ENCODE measurements around the gene MRPL10.

The MRPL10 gene

DNA sequence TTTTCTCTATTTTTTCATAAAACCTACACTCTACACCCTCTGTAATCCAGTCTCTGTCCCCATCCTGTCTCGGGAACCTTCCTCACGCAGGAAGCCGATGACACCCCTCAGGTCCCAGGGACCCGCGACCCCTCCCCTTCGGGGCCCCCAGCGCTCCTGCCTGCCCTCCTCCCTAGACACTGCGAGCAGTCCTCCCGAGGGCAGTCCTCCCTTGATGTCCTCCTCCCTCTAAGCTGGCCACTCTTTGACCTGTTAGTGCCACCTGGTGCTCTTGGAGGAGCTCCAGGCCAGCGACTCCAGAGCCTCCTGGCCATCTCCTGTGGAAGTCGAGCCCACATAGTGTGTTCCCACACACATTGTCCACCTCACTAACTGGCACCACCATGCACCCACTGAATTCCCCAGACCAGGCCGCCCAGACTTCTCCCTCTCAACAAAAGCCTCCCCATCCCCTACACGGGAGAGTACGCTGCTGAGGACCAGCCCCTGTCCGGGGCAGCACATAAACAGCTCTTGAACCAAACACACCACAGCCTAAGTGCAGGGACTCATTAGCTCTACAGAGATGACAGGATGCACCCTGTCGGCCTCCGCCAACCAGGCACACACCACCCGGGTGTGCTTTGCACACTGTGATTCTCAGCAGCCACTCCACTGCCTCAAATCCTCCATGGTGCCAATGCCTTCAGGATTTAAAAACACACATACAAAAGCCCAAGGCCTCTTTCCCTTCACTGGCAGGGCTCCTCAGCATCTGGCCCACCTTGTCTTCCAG, 19.0 kb downstream of the MRPL10 start:
- DNase-seq: no peak

DNA sequence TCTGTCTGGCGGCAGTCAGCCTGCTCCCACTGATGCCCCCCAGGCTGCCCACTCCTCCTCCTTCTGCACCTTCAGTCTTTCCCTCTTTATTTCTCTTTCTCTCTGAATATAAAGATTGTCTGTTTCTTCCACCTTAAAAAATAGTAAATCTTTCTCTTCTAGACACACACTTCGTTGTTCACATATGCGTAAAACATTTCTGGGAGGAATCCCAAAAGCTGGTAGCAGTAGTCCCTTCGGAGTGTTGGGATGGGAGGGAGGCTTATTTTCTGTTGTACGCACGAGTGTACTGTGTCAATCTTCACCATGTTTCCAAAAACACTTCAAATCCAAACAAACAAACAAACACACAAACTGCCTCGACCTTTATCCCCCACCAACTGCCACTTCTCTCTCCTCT, 19.6 kb downstream of the MRPL10 start:
- no peak for DNase-seq

DNA sequence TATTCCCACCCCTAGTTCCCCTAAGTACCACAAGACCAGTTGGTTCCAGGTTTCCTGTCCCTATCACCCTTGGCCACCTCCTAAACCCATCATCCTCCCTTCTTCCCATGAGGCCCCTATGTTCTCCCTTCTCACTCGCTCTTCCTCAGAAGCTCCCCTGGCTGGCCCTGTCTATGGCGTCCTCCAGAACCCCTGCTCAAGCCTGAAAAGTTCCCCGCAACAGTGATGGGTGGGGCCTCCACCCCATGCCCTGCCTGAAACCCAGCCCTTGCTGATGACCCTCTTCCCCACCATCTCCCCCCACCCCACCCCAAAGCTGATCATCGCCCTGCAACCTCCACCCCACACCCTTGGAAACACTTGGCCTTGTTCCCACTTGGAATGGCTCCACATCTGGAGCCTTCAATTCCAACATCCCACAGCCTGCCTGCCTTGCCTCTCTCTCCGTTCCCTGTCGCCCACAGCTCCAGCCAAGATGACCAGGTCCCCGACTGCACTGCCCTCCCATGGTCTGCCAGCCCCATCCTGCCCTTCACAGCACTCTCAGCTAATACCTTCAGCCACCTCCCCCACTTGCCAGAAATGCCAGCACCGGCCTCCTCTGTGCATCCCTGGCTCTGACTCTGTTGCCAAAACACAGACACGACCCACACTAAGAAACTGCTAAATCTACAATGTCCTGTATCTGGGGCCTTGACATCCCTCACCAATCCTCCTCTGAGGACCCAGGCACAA, 20.3 kb downstream of the MRPL10 start:
- no peak for DNase-seq

DNA sequence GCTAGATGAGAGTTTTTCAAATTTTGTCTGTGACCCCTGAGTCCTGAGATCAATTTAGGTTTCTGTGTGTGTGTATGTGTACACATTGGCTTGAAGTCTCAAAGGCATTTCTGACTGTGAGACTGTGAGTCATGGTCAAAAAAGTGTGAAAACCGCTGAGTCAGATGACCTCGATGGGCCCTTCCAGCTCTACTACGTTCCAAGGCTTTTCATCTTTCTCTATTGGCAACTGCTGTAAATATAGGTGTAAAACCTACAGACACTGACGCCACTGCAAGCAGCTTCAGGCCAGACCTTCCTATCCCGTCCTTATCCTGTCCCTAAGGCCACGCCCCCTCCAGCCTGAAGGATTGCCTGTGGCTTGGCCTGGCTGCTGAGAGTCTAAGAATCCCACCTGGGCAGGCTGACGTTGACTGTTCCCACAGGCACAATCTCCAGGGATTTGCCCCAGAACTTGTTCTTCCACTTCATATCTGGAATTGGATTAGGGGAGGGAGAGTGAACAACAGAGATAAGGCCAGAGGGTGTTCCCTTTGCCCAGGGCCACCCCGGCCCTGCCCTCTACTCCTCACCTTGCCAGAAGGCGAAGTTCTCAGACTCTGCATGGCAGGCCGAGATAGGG, 21.0 kb downstream of the MRPL10 start:
- DNase-seq: peak; percentile 93

DNA sequence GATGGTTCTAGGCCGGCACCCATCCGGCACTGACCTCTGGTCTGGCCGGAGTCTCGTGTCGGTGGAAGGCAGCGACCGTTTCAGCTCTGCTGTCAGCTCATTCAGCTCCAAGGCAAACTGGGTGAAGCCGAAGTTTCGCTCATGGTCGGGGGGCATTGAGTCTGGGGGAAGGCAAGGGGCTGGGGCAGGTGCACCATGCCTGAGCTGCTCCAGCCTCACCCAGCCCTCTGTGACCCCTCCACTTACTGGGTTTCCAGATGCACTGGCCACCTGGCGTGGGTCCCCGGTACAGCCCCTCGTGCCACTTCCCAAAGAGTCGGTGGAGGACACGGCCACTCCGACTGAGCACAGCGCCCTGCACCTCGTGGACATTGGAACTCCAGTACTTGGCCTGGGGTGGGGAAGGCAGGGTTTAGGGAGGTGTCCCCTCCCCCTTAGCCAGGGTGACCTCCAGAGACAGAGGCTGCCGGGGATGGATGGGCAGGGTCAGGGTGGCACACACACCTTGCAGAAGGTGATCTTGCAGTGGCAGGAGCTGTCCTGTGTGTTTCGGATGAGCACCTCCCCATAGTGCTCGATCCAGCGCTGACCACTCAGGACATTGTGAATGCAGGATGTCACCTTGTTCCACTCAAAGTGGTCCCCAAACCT, 22.4 kb downstream of the MRPL10 start:
- no peak for DNase-seq

DNA sequence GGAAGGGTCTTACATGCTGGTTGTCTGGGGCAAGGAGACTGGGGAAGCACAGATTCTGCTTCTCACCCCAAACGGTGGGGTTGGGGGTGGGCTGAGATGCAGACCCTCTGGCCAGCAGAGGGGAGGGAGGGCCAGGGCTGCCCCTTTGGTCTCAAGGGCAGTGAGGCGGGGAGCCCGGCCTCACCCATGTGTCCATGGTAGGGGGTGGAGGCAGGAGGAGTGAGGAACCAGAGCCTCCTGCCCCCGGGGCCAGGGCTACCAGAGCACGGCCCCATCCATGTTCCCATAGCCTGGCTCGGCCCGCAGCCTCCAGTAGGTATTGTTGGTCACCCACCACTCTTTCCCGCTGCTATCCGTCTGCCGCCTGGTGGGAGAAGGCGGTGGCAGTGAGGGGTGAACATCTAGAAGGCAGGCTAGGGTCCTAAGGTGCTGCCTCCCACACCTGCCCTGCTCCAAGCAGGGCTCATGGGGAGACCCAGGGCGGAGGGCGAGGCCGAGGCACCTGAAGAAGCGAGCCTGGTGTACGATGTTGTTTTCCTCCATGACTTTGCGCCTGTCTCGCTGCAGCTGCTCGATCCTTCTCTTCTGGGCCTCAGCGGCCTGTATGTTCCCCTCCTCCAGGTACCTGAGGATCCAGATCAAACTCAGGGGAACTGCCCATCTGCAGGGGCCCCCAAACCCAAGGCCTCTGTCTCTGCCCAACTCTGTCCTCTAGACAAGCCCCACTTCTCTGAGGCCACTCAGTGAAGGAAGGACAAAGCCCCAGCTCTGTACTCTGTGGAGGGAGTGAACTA, 23.1 kb downstream of the MRPL10 start:
- DNase-seq: no peak

DNA sequence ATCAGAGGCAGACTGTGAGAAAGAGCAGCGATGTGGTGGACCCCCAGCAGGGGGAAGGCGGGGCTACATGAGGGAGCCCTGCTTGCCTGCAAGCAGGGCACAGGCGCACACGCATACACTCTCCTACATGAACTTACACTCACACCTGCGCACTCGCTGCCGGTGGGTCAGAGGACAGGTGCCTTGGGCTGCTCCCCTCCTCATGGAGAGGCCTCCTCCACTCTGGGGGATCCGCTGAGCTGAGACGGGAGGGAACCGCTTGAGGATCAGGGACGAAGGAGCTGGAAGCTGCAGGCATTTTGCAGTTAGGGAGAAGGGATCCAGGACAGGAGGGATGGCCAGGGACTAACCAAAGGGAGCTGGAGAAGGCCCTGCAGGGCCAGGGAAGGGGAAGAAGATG, 23.9 kb downstream of the MRPL10 start:
- no peak for DNase-seq

DNA sequence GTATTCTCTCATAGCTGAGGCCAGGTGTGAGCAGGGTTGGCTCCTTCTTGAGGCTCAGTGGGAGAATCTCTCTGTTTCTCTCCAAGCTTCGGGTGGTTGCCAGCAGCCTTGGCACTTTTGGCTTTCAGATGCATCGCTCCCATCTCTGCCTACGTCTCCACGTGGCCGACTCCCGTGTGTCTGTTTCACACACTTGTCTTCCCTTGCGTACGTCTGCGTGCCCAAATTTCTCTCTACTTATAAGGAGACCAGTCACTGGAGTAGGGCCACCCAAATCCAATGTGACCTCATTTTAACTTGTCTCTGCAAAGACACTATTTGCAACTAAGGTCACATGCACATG, 24.5 kb downstream of the MRPL10 start:
- no peak for DNase-seq

DNA sequence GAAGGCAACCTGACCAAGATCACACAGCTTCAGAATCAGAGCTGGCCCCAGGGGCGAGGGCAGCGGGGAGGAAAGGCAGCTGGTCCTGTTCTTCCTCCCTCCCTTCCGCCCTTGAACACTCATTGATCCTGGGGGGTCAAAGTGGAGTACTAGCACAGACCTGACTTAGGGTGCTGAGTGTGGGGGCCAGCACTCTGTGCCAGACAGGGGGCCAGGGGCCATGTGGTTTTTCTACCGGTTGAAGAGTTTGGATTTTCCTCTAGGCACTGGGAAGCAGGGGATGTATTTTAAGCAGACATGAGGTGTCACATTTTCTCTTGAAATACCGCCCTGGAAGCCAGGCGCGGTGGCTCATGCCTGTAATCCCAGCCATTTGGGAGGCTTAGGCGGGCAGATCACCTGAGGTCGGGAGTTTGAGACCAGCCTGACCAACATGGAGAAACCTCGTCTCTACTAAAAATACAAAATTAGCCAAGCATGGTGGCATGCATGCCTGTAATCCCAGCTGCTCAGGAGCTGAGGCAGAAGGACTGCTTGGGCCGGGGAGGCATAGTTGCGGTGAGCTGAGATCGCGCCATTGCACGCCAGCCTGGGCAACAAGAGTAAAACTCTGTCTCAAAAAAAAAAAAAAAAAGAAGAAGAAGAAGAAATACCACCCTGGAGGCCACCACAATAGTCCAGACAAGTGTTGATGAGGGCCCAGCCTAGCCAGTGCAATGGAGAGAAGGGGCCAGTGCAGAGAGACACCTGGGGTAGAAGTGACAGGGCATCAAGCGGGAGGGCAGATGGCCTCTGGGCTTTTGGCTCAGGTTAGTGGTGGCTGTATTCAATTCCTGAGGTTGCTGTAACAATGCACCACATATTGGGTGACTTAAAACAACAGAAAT, 25.1 kb downstream of the MRPL10 start:
- DNase-seq: no peak

DNA sequence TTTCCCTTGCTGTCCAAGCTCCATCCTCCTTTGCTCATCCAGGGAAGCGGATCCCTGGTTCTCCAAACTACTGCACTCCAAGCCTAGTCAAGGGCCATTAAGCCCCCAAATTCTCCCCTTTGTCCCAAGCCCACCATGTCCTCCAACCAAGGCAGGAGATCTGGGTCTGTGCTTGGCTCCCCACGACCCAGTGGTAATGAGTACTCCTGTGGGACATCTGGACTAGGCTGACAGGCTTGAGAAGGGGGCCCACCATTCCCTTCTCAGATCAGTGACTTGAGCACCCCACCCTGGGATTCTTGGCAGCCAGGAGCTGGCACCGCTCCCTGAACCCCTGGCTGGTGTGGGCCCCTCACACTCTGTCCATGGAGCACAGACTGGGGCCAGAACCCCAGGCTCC, 26.9 kb downstream of the MRPL10 start:
- DNase-seq: no peak

DNA sequence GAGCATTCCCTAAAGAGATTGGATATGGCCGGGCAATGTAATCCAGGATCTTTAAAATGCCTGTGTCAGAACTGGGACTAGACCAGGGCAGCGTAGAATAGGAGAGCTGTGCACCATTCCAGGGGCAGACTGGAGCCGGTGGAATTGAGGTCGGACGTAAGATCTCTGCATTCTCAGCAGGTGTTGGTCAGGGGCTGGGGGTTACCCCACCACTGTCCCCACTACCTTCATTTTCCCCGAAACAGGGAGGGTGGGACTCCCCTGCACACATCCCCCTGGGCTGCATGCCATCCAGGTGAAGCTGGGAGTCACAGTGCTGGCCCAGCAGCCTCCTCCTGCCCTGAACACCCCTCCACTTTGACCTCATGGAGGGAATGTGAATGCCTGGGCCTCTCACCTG, 27.6 kb downstream of the MRPL10 start:
- DNase-seq: no peak

DNA sequence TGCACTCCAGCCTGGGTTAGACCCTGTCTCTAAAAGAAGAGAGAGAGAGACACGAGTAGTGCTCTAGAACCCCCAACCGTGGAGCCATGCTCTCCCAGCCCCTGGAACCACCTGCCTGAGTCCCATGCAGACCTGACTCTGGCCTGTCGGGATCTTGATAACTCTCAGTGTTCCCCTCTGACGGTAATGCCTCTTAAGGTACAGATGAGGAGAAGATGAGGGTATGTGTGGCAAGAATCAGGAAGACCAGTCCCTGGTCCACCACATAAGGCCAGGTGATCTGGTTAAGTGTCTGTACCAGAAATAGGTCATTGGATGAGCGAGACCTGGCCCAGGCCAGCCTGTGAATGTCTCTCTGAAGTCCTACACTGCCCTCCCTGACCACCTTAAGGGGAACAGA, 28.1 kb downstream of the MRPL10 start:
- no peak for DNase-seq

DNA sequence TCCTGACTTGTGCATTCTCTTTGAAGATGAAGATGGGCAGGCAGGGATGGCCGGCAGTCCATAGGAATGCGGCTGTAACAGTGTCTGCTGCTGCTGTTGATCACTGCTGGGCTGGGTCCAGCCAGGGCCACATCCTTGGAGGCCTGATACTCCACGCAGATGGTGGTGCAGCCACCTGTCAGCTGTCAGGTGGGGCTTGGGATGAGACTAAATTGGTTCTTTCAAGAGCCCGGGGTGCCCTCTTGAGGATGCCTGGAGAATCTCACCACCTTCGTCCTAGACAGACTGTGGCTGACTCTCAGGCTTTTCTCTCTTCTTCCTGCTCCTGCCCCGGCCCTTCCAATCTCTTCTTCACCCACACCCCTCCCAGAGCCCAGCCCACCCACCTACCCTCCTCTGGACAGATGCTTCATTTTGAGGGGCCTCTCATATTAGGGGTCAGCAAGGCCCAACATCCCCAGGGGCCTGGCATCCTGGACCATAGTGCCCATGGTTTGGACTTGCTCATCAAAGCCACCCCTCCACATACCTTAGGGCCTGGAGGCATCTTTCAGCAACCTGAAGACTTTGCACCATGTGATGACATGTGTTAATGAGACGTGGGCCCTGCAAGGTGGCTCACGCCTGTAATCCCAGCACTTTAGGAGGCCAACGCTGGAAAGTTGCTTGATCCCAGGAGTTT, 28.9 kb downstream of the MRPL10 start:
- DNase-seq: peak; percentile 92

DNA sequence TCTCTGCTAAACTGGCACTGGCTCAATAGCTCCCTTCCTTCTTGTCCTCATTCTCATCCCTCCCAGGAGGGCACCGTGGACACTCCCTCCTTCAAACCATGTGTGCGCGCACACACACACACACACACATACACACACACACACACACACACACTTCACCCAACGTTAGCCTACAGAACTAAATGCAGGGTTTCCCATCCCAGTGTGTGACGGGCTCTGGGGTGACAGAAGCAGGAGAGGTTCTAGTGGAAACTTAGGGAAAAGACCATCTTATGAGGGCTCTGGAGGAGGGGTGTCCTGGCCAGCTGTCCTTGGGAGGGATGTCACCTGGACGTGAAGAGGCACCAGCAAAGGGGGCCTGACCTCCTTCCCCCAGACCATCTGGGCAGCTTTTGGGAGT, 29.4 kb downstream of the MRPL10 start:
- DNase-seq: no peak

DNA sequence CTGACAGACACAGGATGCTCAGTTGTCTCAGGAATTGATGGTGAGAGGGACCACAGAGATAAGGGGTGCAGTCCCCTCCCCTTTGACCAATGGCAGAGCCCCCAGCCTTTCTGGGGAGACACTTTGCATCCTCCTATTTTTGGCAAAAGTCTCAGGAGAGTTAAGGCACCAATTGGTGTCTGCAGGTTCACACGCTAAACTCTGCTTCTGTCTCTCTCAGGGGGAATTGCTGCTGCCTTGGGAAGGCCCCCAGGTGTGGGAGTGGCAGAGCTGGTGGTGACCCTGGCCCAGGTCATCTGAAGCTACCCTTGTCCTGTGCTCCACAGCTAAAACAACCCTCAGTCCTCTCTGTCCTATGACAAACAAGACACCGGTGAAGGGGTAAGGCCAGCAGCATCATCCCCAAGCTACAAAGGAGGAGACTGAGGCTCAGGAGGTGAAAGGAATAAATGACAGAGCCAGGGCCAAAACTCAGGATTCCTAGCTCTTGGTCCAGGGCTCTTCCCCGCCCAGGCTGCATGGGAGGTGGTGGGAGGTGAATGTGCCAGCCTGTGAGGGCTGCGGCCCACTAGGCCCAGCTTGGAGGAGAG, 30.1 kb downstream of the MRPL10 start:
- no peak for DNase-seq

DNA sequence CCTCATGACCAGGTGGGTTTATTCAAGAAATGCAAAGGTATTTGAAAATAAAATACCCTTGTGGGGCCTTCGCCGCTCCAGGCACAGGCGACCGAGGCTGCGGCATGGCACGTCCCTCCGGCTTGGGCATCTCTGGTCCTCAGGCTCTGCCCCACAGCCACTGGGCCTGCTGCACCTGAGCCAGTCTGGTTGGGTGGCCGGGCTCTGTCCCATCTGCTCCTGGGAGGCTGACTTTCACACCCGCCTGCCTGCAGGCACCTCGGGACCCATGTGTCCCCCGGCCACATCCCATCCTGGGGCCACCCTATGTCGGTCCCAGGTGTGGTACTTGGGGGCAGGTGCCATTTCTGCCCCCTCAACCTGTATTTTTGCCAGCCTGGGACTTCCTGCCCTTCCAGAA, 30.7 kb downstream of the MRPL10 start:
- no peak for DNase-seq

DNA sequence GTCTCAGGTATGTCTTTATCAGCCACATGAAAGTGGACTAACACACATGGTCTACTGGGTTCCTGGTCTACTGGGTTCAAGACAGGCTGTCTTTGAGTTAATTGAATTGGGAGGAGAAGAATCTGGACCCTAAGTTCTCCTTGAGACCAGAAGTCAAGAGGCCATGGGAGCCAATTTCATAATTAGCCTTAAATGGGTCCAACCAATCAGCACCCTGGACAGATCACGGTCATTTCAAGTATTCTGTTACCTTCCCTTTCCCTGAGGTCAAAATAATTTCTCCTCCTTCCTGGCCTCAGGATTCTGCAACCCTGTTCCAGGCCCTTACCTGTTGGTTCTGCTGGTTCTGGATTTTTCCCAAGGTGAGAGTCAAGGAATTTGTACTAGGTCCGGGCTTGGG, 33.5 kb downstream of the MRPL10 start:
- DNase-seq: no peak

DNA sequence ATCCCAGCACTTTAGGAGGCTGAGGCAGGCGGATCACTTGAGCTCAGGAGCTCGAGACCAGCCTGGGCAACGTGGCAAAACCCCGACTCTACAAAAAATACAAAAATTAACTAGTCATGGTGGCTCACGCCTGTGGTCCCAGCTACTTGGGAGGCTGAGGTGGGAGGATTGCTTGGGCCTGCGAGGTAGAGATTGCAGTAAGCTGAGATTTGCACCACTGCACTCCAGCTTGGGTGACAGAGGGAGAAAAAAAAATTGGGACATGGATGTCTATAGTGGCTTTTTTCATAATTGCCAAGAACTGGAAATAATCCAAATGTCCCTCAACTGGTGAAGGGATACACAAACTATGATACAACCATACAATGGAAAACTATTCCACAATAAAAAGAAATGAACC, 38.4 kb downstream of the MRPL10 start:
- no peak for DNase-seq

DNA sequence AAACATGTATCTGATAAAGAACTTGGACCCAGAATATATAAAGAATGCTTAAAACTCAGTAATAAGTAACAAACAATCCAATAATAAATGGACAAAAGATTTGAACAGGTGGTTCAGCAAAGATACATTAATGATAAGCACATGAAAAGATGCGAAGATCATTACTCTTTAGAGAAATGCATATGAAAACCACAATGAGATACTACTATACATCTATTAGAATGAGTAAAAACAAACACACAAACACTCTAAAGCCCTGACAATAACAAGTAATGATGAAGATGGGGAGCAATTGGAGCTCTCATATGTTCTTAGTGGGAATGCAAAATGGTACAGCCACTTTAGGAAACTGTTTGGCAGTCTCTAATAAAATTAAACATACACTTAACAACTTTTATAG, 38.9 kb downstream of the MRPL10 start:
- no peak for DNase-seq

DNA sequence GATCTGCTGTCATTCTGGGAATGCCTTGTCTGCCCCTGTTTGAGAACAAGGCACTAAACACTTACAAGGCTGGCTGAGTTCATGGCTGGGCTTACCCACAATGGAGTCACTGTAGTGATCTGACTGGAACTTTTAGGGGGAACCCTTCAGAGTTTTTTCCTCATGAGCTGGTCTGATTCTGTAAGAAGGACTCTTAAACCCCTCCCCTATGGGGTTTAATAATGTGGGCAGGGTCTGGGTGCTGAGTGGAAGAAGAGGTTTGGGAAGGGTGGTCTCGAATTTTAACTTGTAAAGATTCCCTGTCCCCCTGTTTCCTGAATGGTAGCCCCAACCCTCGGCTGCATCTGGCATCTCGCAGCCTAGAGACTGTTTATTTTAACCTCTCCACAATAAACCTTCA, 40.3 kb downstream of the MRPL10 start:
- no peak for DNase-seq
